ENCODE data around the gene GALNTL6. TPM values are rescaled to one million over a fixed set of nuclear protein-coding genes. Genes with fewer than 3 reads are reported as not detected.

GALNTL6 gene
- total RNA-seq, 4 donors from 2014 or later = 0.30 to 1.3 (median 0.60) TPM

DNA sequence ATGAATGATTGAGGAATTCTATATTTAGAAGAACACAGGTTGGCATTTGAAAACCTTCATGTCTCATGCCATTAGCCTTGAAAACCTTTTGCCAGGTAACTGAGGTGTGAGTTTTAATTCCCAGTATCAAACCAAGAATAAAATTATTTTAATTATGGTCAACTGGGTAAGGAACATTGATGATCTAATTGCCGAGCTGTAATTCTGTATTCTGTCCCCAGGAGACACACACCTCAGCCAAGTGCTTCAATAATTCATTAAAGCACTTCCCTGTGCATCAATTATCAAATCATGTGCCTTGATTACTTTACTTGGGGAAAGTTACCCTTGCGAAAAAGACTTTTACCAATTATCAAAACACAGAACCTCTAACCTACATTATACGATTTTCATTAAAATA is 1023.5 kb downstream of the GALNTL6 start:
- DNase-seq (ENCODE audit: low spot score in 2 of 2) = no peak
- intact Hi-C loops (cut with DNase I; ENCODE audit: low total_unique reads) = no loop called here
- WGBS, 2 donors = 78 to 83% methylated on average over 3 of the region's 3 CpGs
- TF ChIP-seq POLR2A (IDR thresholded peaks at IDR 0.05) = no peak
- TF ChIP-seq, protein P1, sequence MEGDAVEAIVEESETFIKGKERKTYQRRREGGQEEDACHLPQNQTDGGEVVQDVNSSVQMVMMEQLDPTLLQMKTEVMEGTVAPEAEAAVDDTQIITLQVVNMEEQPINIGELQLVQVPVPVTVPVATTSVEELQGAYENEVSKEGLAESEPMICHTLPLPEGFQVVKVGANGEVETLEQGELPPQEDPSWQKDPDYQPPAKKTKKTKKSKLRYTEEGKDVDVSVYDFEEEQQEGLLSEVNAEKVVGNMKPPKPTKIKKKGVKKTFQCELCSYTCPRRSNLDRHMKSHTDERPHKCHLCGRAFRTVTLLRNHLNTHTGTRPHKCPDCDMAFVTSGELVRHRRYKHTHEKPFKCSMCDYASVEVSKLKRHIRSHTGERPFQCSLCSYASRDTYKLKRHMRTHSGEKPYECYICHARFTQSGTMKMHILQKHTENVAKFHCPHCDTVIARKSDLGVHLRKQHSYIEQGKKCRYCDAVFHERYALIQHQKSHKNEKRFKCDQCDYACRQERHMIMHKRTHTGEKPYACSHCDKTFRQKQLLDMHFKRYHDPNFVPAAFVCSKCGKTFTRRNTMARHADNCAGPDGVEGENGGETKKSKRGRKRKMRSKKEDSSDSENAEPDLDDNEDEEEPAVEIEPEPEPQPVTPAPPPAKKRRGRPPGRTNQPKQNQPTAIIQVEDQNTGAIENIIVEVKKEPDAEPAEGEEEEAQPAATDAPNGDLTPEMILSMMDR (IDR thresholded peaks at IDR 0.05) = no peak
- H3K4me3 ChIP-seq (ENCODE audit: low read depth, poor library complexity, severe bottlenecking) = no peak overlapping the region

DNA sequence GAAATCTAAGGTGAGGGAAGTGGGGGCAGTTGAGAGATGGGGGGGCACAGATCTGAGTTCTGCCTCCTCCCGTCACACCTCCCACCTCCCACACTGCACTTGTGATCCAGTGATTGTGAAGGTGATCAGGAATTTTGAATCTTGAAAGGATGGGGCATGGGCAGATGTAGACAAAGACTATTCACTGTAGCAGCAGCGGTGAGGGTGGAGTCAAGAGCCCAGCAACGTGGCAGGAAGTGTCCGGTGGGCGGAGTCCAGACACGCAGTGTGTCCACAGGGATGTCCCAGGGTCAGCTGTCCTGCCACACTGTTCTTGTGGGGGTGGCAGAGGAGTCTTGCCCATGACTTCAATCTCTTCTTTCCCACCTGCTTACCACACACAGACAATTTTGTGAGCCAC is 1024.9 kb downstream of the GALNTL6 start:
- WGBS, 2 donors = 69 to 72% methylated on average over 6 of the region's 6 CpGs
- TF ChIP-seq, protein P1 (IDR thresholded peaks at IDR 0.05) = no peak
- TF ChIP-seq POLR2A (IDR thresholded peaks at IDR 0.05) = no peak
- no peak overlapping the region for H3K4me3 ChIP-seq (ENCODE audit: low read depth, poor library complexity, severe bottlenecking)
- intact Hi-C loops (cut with DNase I; ENCODE audit: low total_unique reads) = no loop called here
- DNase-seq (ENCODE audit: low spot score in 2 of 2) = no peak

GRCh38 chr4:172838943-172839342 is 1025.7 kb downstream of the GALNTL6 start:
- DNase-seq (ENCODE audit: low spot score in 2 of 2) = no peak
- no peak for TF ChIP-seq POLR2A (IDR thresholded peaks at IDR 0.05)
- TF ChIP-seq, protein P1 (IDR thresholded peaks at IDR 0.05) = no peak
- H3K4me3 ChIP-seq (ENCODE audit: low read depth, poor library complexity, severe bottlenecking) = no peak overlapping the region
- intact Hi-C loops (cut with DNase I; ENCODE audit: low total_unique reads) = no loop called here
- WGBS, 2 donors = 56 to 61% methylated on average over 3 of the region's 3 CpGs

DNA sequence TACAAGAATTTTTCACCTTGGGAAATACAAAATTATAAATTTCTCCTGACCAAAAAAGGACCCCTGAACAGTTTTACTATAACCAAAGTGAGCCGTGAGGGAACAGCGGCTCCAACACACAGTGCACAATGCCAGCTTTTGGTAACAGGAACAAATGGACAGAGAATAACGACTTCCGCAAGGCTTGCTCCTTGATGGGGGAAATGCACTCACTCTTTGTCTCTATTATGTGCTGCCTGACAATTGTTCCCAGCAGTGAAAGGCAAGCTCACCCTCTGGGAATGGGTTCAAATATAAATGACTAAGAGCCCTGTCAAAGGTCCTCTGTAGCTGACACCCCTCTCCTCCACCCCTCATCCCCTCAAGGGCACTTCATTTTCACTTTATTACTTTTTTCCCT is 1029.6 kb downstream of the GALNTL6 start:
- DNase-seq (ENCODE audit: low spot score in 2 of 2) = no peak
- H3K4me3 ChIP-seq (ENCODE audit: low read depth, poor library complexity, severe bottlenecking) = no peak overlapping the region
- no peak for TF ChIP-seq POLR2A (IDR thresholded peaks at IDR 0.05)
- TF ChIP-seq, protein P1 (IDR thresholded peaks at IDR 0.05) = no peak
- 87 to 95% methylated on average over 4 of the region's 4 CpGs for WGBS, 2 donors
- intact Hi-C loops (cut with DNase I; ENCODE audit: low total_unique reads) = no loop called here

DNA sequence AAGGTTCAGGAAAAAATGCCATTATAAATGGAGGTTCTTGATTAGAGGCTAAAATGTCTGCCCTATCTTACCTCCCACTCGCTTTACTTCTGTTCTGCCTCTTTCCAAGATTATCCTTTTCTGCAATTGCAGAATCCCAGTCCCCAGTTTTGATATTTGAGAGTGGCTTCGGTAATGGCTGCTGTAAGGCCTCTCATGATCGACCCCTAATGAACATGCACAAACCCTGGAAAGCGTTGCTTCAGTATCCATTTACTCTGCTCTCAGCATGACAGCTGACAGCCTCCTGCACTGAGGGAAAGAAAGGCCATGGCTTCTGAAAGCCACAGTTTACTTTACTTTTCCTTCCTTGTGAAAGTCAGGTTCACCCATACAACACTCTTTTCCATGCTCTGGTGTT is 1030.0 kb downstream of the GALNTL6 start:
- no peak overlapping the region for H3K4me3 ChIP-seq (ENCODE audit: low read depth, poor library complexity, severe bottlenecking)
- no peak for DNase-seq (ENCODE audit: low spot score in 2 of 2)
- intact Hi-C loops (cut with DNase I; ENCODE audit: low total_unique reads) = no loop called here
- TF ChIP-seq, protein P1 (IDR thresholded peaks at IDR 0.05) = no peak
- no peak for TF ChIP-seq POLR2A (IDR thresholded peaks at IDR 0.05)
- WGBS, 2 donors = 63 to 87% methylated on average over 4 of the region's 4 CpGs

- no peak for DNase-seq (ENCODE audit: low spot score in 2 of 2)
- no peak overlapping the region for H3K4me3 ChIP-seq (ENCODE audit: low read depth, poor library complexity, severe bottlenecking)
- TF ChIP-seq, protein P1 (IDR thresholded peaks at IDR 0.05) = no peak
- no peak for TF ChIP-seq POLR2A (IDR thresholded peaks at IDR 0.05)
- 78 to 82% methylated on average over 4 of the region's 4 CpGs for WGBS, 2 donors
- intact Hi-C loops (cut with DNase I; ENCODE audit: low total_unique reads) = no loop called here
Measured at GRCh38 chr4:172844556-172844955, 1031.4 kb downstream of the GALNTL6 start.

Data from lower leg skin (tissue), 4 donors.